Karpas-422 (cell line): ENCODE data around the gene ANP32A. TPM values are rescaled to one million over a fixed set of nuclear protein-coding genes. Genes with fewer than 3 reads are reported as not detected.

Experiments used
- DNase-seq: peaks from one replicate; pipeline ENCODE4 v3.0.0-alpha.2; 2015
- H2AFZ ChIP-seq: fragments of 200-600 bp; sonication (generic); 2 replicates; pipeline ENCODE4 v1.6.1; 2014; ENCODE audit warnings: antibody characterized with exemption, low read length, mixed read lengths
- H3K27ac ChIP-seq: fragments of 200-600 bp; sonication (generic); 2 replicates; pipeline ENCODE4 v1.5.1; 2014; ENCODE audit warnings: mild to moderate bottlenecking, low read length, moderate library complexity
- H3K27me3 ChIP-seq: fragments of 200-600 bp; sonication (generic); 2 replicates; pipeline ENCODE4 v1.6.1; 2014; ENCODE audit warnings: low read length, mixed read lengths
- H3K36me3 ChIP-seq: fragments of 200-600 bp; sonication (generic); 2 replicates; pipeline ENCODE4 v1.6.1; 2014; ENCODE audit warnings: low read length, mixed read lengths; ENCODE audit not compliant: insufficient read depth
- H3K4me1 ChIP-seq: fragments of 200-600 bp; sonication (generic); 2 replicates; pipeline ENCODE4 v1.6.1; 2014; ENCODE audit warnings: mild to moderate bottlenecking, low read length, mixed read lengths
- H3K4me2 ChIP-seq: fragments of 200-600 bp; sonication (generic); 2 replicates; pipeline ENCODE4 v1.6.1; 2014; ENCODE audit warnings: low read length, low read depth, mild to moderate bottlenecking; ENCODE audit not compliant: poor library complexity, severe bottlenecking
- H3K4me3 ChIP-seq: fragments of 200-600 bp; sonication (generic); 2 replicates; pipeline ENCODE4 v1.5.1; 2014; ENCODE audit warnings: mild to moderate bottlenecking, antibody characterized with exemption, low read length, mixed read lengths
- H3K79me2 ChIP-seq: fragments of 200-600 bp; sonication (generic); 2 replicates; pipeline ENCODE4 v1.6.1; 2014; ENCODE audit warnings: mild to moderate bottlenecking, low read length, mixed read lengths
- H3K9ac ChIP-seq: fragments of 200-600 bp; sonication (generic); 2 replicates; pipeline ENCODE4 v1.6.0; 2014; ENCODE audit warnings: low read length
- H3K9me2 ChIP-seq: fragments of 200-600 bp; sonication (generic), shearing (Covaris generic); replicated peaks from 2 replicates; pipeline ENCODE4 v1.6.0; 2014; ENCODE audit warnings: mild to moderate bottlenecking, low read length, moderate library complexity; ENCODE audit not compliant: insufficient read depth
- H3K9me3 ChIP-seq: fragments of 300-700, 200-600 bp; sonication (generic); 2 replicates; pipeline ENCODE4 v1.6.1; 2014; ENCODE audit warnings: low read length, mixed read lengths
- H4K20me1 ChIP-seq: fragments of 200-600 bp; sonication (generic); 2 replicates; pipeline ENCODE4 v1.6.1; 2014; ENCODE audit warnings: mild to moderate bottlenecking, antibody characterized with exemption, low read length, low read depth; ENCODE audit not compliant: insufficient read depth
- total RNA-seq: library from RNA; depleted of rRNA; stranded (reverse); fragments of >200 nt; shearing (Covaris generic); gene quantifications from 2 replicates; pipeline ENCODE4 v1.2.3, GENCODE V29; 2014; ENCODE audit warnings: low replicate concordance

Gene ANP32A
- total RNA-seq, 1 experiment from 2014 or later = 99.5 TPM

DNA sequence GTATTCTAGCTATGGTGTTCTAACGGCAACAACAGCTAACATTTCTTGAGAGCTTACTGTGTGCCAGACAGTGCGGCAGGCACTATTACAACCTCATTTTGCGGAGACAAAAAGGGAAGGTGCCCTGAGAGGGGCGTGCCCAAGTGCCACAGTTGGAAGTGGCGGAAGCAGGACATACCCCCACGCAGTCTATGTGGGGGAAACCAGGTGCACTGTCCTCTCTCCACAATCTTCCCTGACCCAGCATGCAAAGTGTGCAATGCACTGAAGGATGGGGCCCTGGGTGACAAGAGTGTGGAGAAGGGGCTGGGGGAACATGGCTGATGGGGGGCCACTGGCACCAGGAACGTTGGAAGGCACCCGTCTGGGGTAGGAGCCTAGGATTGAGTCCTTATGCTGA lies 8.6 kb downstream of the ANP32A start:
- Histone ChIP-seq H3K36me3 (peaks cover 38% of the 10 kb centered on the region; the same call in 1 of the 2 replicates), H3K9me3 (no peaks in the 10 kb centered on the region), H3K9me2 (no peaks in the 10 kb centered on the region), H3K79me2 (peaks cover 100% of the 10 kb centered on the region), H3K4me3 (no peak overlapping the region), H3K9ac (no peak overlapping the region), H4K20me1 (peaks cover 93% of the 10 kb centered on the region), H3K4me1 (peaks cover 53% of the 10 kb centered on the region), H3K4me2 (no peak overlapping the region), H3K27ac (no peak overlapping the region), H2AFZ (no peak overlapping the region), H3K27me3 (no peaks in the 10 kb centered on the region)
- no peak for DNase-seq

DNA sequence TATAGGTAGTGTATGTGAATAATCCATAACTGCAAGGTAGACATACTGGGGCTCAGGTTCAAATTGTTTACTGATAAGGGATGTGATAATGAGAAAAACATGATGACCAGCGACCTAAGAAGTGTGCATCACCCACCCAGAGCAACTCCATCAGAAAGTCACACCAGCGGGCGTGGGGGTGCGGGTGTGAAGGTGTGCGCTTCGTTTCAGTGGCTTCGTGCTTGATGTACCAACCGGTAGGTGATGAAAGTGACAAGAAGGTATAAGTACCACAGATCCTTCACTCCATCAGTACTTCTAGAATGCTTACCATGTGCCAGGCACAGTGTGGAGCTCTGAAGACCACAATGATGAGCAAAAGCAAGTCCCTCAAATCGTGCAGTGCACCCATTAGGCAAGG lies 11.2 kb downstream of the ANP32A start:
- peaks cover 92% of the 10 kb centered on the region for H4K20me1 ChIP-seq
- H3K36me3 ChIP-seq = peaks cover 36% of the 10 kb centered on the region; the same call in 1 of the 2 replicates
- H3K9ac ChIP-seq = no peak overlapping the region
- H3K9me3 ChIP-seq = no peaks in the 10 kb centered on the region
- no peak for DNase-seq
- peaks cover 100% of the 10 kb centered on the region for H3K79me2 ChIP-seq
- no peaks in the 10 kb centered on the region for H3K27me3 ChIP-seq
- H3K9me2 ChIP-seq = no peaks in the 10 kb centered on the region
- no peak overlapping the region for H3K27ac ChIP-seq
- H3K4me3 ChIP-seq = no peak overlapping the region
- no peak overlapping the region for H2AFZ ChIP-seq
- H3K4me2 ChIP-seq = no peak overlapping the region
- H3K4me1 ChIP-seq = peaks cover 28% of the 10 kb centered on the region

DNA sequence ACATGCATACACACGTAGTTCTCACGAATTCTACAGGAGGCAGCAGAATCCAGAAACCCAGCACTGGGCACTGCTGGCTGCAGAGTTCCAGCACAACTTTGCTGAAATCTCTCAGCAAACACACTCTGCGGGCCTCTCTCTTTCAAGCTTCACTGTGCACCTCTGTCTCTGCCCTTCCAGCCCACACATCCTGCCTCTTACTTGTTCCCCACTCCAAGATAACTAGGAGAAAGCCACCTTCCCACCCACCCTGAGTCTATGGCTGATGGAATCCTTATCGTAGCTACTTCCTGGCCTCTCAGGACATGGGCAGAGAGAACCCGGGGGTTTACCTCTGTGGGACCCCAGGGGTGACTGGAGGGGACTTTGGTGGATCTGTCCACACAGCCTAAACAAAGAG lies 11.9 kb downstream of the ANP32A start:
- H3K36me3 ChIP-seq = peaks cover 36% of the 10 kb centered on the region; the same call in 1 of the 2 replicates
- no peak overlapping the region for H3K9ac ChIP-seq
- H3K79me2 ChIP-seq = peaks cover 100% of the 10 kb centered on the region
- no peak overlapping the region for H3K4me3 ChIP-seq
- H3K4me1 ChIP-seq = peaks cover 28% of the 10 kb centered on the region
- no peak overlapping the region for H2AFZ ChIP-seq
- H3K27ac ChIP-seq = no peak overlapping the region
- no peak for DNase-seq
- no peaks in the 10 kb centered on the region for H3K27me3 ChIP-seq
- H3K9me3 ChIP-seq = no peaks in the 10 kb centered on the region
- H3K9me2 ChIP-seq = no peaks in the 10 kb centered on the region
- no peak overlapping the region for H3K4me2 ChIP-seq
- peaks cover 89% of the 10 kb centered on the region for H4K20me1 ChIP-seq

DNA sequence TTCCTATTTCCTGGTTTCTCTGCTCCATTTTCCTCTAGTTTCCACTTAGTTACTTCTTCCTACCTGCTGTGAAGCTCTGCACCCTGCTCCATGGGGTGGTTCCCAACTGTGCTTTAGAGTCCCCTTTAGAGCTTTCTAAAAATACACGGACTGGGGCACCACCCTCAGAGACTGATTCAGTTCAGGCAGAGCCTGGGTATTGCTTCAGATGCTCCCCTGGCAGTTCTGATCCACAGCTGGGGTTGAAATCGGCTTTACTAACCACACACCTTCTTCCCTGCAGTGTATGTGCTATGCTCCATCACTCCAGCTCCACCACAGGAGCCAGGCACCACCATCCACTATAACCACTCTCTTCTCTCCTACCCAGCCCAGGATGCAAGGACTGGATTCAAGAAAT lies 12.6 kb downstream of the ANP32A start:
- Histone ChIP-seq H2AFZ (no peak overlapping the region), H3K79me2 (peaks cover 100% of the 10 kb centered on the region), H3K27me3 (no peaks in the 10 kb centered on the region), H4K20me1 (peaks cover 88% of the 10 kb centered on the region), H3K36me3 (peaks cover 36% of the 10 kb centered on the region; the same call in 1 of the 2 replicates), H3K27ac (no peak overlapping the region), H3K4me3 (no peak overlapping the region), H3K9me2 (no peaks in the 10 kb centered on the region), H3K4me1 (peaks cover 24% of the 10 kb centered on the region), H3K4me2 (no peak overlapping the region), H3K9me3 (no peaks in the 10 kb centered on the region), H3K9ac (no peak overlapping the region)
- no peak for DNase-seq

DNA sequence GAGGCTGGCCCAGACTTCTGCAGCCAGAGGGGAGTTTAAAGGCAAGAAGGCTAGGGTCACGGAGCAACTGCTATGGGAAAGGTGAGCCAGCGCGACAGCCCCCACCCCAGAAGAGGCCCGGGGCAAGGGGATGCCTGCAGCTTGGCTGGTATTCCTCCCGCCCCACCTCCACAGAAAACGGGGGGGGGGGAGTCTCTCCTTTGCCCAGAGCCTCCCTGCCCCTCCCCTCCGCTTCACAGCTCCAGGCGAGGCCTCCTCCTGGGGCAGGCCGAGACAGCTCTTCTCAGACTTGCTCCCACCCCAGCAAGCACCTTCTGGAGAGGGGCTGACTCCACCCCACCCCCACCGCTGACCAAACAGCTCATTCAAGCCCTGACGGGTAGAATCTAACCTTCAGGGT lies 13.4 kb downstream of the ANP32A start:
- DNase-seq = no peak
- Histone ChIP-seq H3K9me3 (no peaks in the 10 kb centered on the region), H3K4me2 (no peak overlapping the region), H3K4me3 (no peak overlapping the region), H3K9ac (no peak overlapping the region), H2AFZ (no peak overlapping the region), H4K20me1 (peaks cover 88% of the 10 kb centered on the region), H3K36me3 (peaks cover 33% of the 10 kb centered on the region; the same call in 1 of the 2 replicates), H3K27ac (no peak overlapping the region), H3K4me1 (peaks cover 21% of the 10 kb centered on the region), H3K9me2 (no peaks in the 10 kb centered on the region), H3K79me2 (peaks cover 100% of the 10 kb centered on the region), H3K27me3 (no peaks in the 10 kb centered on the region)

DNA sequence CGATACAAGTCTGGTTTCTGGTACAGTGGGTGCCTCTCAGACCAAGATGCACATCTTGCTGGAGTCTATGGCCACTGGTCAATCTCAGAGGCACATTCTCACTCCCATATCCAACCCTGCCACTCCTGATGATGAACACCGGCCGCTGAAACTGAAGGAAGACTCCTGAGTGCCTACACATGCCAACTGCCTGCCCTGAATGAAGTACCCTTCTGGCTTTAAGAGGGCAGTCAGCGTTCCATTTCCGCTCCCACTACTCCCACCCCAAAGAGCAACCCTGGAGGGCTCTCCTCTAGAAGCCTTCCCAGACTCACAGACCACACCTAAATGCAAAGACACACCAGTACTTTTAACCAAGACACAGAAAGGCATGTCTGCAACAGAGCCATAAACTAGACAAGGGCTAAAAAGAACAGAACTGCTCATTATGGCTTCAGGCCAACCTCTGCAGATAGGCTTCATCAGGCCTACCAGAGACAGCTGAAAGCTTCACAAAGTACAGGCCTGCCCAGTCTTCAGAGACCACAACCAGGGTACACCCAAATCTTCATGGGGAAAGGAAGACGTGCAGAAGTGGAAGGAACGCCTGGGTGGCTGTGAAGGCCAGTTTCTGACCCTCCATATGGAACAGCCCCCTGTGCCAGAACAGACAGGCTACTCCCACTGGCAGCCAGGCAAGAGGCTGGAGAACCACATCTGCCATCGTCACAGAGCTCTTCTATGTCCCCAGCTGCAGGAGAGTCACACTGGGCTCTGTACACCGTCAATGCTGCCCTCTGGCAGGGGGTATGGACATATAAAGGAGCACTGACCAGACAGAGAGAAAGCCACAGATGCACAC lies 14.3 kb downstream of the ANP32A start:
- DNase-seq = no peak
- no peaks in the 10 kb centered on the region for H3K9me3 ChIP-seq
- peaks cover 88% of the 10 kb centered on the region for H4K20me1 ChIP-seq
- H3K36me3 ChIP-seq = peaks cover 33% of the 10 kb centered on the region; the same call in 1 of the 2 replicates
- no peak overlapping the region for H3K4me2 ChIP-seq
- H3K9me2 ChIP-seq = no peaks in the 10 kb centered on the region
- no peak overlapping the region for H3K9ac ChIP-seq
- no peak overlapping the region for H3K4me3 ChIP-seq
- H3K4me1 ChIP-seq = peaks cover 27% of the 10 kb centered on the region
- no peak overlapping the region for H3K27ac ChIP-seq
- no peak overlapping the region for H2AFZ ChIP-seq
- H3K27me3 ChIP-seq = no peaks in the 10 kb centered on the region
- peaks cover 100% of the 10 kb centered on the region for H3K79me2 ChIP-seq

DNA sequence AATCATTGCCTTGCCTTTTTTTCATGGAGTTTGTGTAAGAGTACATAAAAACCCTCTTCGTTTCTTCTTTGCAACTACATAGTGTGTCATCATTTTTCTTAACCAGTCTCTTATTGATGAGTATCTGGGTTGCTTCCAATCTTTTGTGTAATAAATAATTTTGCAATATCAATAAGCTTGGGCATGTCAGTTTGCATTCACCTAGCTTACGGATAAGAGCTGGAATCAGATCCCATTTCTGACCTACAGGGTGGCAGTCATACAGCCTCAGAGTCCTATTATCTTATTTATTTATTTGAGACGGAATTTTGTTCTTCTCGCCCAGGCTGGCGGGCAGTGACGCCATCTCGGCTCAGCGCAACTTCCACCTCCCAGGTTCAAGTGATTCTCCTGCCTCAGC lies 18.3 kb downstream of the ANP32A start:
- Histone ChIP-seq H4K20me1 (peaks cover 86% of the 10 kb centered on the region), H3K9me3 (no peaks in the 10 kb centered on the region), H3K79me2 (peaks cover 100% of the 10 kb centered on the region), H3K4me1 (peaks cover 52% of the 10 kb centered on the region), H3K9me2 (no peaks in the 10 kb centered on the region), H2AFZ (no peak overlapping the region), H3K4me2 (no peak overlapping the region), H3K27me3 (no peaks in the 10 kb centered on the region), H3K4me3 (no peak overlapping the region), H3K9ac (no peak overlapping the region), H3K27ac (no peak overlapping the region), H3K36me3 (peaks cover 17% of the 10 kb centered on the region; the same call in 1 of the 2 replicates)
- DNase-seq = no peak

DNA sequence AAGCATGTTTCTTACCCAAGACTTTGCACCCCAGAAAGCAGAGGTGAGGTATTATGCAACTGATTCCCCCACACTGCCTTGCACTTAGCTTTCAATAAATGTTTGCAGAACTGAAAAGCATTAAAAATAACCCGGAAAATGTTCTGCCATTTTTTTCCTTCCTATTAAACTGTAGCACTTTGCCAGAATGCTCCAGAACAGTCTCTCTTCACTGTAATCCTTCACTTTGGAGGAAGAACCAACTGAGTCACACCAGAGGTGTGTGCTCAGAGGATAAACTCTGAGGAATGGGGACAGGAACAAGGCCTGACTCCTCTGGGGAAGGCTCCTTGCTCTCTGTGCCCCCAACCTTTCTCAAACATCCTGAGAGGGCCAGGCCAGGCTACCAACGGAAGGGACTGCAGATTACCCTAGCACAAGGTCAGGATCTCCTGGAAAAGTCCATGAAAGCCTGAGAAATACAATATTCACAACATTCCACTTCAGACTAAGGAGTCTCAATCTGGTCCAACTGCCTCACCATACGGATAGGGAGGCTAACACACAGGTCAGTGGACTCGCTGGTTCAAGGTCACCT lies 19.0 kb downstream of the ANP32A start:
- no peak overlapping the region for H3K4me3 ChIP-seq
- no peaks in the 10 kb centered on the region for H3K9me3 ChIP-seq
- H4K20me1 ChIP-seq = peaks cover 86% of the 10 kb centered on the region
- no peak overlapping the region for H2AFZ ChIP-seq
- H3K27me3 ChIP-seq = no peaks in the 10 kb centered on the region
- peaks cover 100% of the 10 kb centered on the region for H3K79me2 ChIP-seq
- no peak overlapping the region for H3K9ac ChIP-seq
- H3K36me3 ChIP-seq = peaks cover 17% of the 10 kb centered on the region; the same call in 1 of the 2 replicates
- H3K9me2 ChIP-seq = no peaks in the 10 kb centered on the region
- no peak for DNase-seq
- no peak overlapping the region for H3K4me2 ChIP-seq
- H3K27ac ChIP-seq = no peak overlapping the region
- H3K4me1 ChIP-seq = peaks cover 55% of the 10 kb centered on the region
